Cardiac fibroblast (primary cell): ENCODE results near the gene SNRK.

Experiments used
- DNase-seq, 2 donors: peaks; one replicate each; pipeline versions ENCODE4 v3.0.0 to v3.0.0-alpha.2; 2010; ENCODE audit warnings: low read depth in 2 of 2
- H3K4me3 ChIP-seq, 2 donors: replicated peaks in 1 of 2; 1 replicate in 1 of 2; 2 replicates in 1 of 2; pipeline ENCODE4 v1.5.1; 2011; ENCODE audit warnings: low read depth in 2 of 2, low read length in 2 of 2, mild to moderate bottlenecking in 2 of 2, moderate library complexity in 1 of 2
- CTCF ChIP-seq: IDR thresholded peaks from one replicate; pipeline ENCODE4 v1.5.1; 2011; ENCODE audit warnings: low read depth, mild to moderate bottlenecking, low read length, inconsistent platforms

Gene SNRK

GRCh38 chr3:43285644-43286043 lies 696 bp upstream of the SNRK start:
- no peak overlapping the region for H3K4me3 ChIP-seq
- no peak for DNase-seq
- TF ChIP-seq CTCF = no peak

GRCh38 chr3:43286841-43287499 lies 630 bp downstream of the SNRK start:
- DNase-seq = peak; percentile 17 to 33
- no peak for TF ChIP-seq CTCF
- H3K4me3 ChIP-seq = peak overlapping the region; percentile 59 to 76

- H3K4me3 ChIP-seq = peak overlapping the region; percentile 59 to 76
- peak; percentile 10 to 23 for DNase-seq
- no peak for TF ChIP-seq CTCF
Observed at GRCh38 chr3:43287500-43287873, 1.1 kb downstream of the SNRK start.

- peak overlapping the region in 1 of 2 donors; percentile 76 for H3K4me3 ChIP-seq
- peak; percentile 50 to 51 for DNase-seq
- TF ChIP-seq CTCF = no peak
Observed at GRCh38 chr3:43288366-43288765, 2.0 kb downstream of the SNRK start.

GRCh38 chr3:43288850-43289249 lies 2.5 kb downstream of the SNRK start:
- DNase-seq = no peak
- TF ChIP-seq CTCF = no peak
- H3K4me3 ChIP-seq = peak overlapping the region in 1 of 2 donors; percentile 76

GRCh38 chr3:43289401-43289800 lies 3.1 kb downstream of the SNRK start:
- H3K4me3 ChIP-seq = peak overlapping the region in 1 of 2 donors; percentile 76
- no peak for DNase-seq
- no peak for TF ChIP-seq CTCF
